ENCODE data around the gene SLC26A2.

The SLC26A2 gene
- long read RNA-seq, donor 1, full-length matches to known transcripts: 1 of 1 reads
- long read RNA-seq, donor 1, partial matches to known transcripts: 0 of 1 reads
- long read RNA-seq, donor 1, other reads (novel, unspliced or antisense): 0 of 1 reads
- long read RNA-seq, donor 2, full-length matches to known transcripts: 2 of 2 reads
- long read RNA-seq, donor 2, partial matches to known transcripts: 0 of 2 reads
- long read RNA-seq, donor 2, other reads (novel, unspliced or antisense): 0 of 2 reads
- long read RNA-seq, donor 3, full-length matches to known transcripts: 2 of 2 reads
- long read RNA-seq, donor 3, partial matches to known transcripts: 0 of 2 reads
- long read RNA-seq, donor 3, other reads (novel, unspliced or antisense): 0 of 2 reads
- long read RNA-seq, donor 4, full-length matches to known transcripts: 1 of 1 reads
- long read RNA-seq, donor 4, partial matches to known transcripts: 0 of 1 reads
- long read RNA-seq, donor 4, other reads (novel, unspliced or antisense): 0 of 1 reads
- long read RNA-seq, donor 5, full-length matches to known transcripts: 3 of 3 reads
- long read RNA-seq, donor 5, partial matches to known transcripts: 0 of 3 reads
- long read RNA-seq, donor 5, other reads (novel, unspliced or antisense): 0 of 3 reads
- long read RNA-seq, donor 6, full-length matches to known transcripts: 1 of 1 reads
- long read RNA-seq, donor 6, partial matches to known transcripts: 0 of 1 reads
- long read RNA-seq, donor 6, other reads (novel, unspliced or antisense): 0 of 1 reads
- long read RNA-seq, donor 7, full-length matches to known transcripts: 5 of 5 reads
- long read RNA-seq, donor 7, partial matches to known transcripts: 0 of 5 reads
- long read RNA-seq, donor 7, other reads (novel, unspliced or antisense): 0 of 5 reads
- long read RNA-seq, donor 8, full-length matches to known transcripts: 3 of 3 reads
- long read RNA-seq, donor 8, partial matches to known transcripts: 0 of 3 reads
- long read RNA-seq, donor 8, other reads (novel, unspliced or antisense): 0 of 3 reads

DNA sequence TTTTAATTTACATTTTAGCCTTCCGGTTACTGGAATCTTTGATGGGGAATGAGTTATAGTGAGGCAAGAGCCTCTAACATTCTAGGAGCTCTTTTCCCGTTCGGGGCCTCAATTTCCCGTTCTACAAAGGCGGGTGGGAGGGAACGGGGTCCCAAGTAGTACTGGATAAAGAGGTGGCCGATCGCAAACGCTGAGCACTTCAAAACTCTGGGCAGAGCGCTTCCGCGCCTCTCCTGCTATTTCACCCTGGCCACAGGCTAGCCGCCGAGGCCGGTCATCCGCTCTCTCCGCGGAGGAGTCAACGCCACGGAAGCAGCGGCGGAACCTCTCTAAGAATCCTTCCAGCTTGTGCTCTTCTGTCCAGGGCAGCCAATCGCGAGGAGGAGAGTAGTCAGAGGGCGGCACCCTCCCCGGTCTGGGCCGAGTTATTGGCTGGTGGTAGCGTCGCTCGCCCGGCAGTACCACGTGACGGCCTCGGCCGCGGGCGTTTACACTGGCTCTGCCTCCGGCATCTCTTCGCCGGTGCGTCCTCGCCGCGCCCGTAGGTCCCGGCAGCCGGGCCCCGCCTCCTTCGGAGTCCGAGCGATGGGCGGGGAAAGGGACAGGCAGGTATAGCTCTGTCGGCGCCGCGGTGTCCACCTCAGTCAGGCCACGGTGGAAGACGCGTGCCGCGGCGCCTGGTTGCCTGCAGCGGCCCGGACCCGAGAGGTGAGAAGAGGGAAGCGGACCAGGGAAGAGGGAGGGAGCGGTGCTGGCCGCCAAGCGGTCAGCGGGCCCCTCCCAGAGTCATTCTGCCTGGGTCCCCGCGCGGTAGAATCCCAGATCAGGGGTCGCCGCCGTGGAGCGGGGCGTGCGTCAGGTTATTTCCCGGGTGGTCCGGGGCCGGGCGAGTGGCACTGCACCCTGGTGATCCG lies at the start of gene SLC26A2:
Gene SLC26A2, plus strand, starts transcription at position 487 of the 914 bp plus-strand sequence. CDS start 16,895 bp downstream, outside the sequence.
- DNase-seq: peak; percentile 98

DNA sequence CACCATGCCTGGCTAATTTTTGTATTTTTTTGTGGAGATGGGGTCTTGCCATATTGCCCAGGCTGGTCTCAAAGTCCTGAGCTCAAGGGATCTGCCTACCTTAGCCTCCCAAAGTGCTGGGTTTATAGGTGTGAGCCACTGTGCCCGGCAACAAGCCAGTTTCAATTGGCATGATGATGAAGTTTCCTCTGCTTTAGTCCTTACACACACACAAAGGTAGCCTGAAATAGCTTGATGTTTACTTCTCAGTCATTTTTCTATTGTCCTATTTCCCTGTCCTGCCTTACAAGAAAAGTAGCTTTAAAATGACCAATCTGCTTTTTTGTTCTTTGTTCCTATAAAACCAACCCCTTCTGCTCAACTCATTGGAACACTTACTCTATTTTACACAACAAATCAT lies 49.5 kb upstream of the SLC26A2 start:
- no peak for DNase-seq

DNA sequence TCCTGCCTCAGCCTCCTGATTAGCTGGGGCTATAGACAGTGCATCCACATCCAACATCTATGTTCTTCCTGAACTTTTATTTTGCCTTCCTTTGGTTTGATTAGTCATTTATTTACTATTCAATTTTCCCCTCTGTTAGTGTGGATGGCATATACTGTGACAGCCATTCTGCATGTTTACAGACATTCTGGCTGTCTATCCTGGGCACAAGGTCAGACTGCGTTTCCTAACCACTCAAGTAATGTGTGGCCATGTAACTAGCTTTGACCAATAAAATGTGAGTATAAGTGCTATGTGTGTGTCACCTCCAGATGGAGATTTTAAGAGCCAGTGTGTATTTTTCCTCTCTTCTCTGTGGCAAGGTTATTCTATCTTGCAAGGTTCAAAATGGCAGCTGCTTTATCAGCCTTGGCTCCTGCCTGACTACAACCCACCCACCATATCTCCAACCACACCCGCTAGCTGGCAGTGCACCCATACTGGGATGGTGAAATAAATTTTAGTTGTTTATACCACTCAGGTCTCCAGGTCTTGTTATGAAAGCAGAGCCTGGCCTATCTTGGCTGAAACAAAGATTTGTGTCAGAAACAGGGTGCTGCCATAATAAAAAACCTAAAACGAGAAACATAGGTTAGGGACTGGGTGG lies 48.2 kb upstream of the SLC26A2 start:
- DNase-seq: no peak

GRCh38 chr5:149913436-149914419 lies 46.8 kb upstream of the SLC26A2 start:
- no peak for DNase-seq

DNA sequence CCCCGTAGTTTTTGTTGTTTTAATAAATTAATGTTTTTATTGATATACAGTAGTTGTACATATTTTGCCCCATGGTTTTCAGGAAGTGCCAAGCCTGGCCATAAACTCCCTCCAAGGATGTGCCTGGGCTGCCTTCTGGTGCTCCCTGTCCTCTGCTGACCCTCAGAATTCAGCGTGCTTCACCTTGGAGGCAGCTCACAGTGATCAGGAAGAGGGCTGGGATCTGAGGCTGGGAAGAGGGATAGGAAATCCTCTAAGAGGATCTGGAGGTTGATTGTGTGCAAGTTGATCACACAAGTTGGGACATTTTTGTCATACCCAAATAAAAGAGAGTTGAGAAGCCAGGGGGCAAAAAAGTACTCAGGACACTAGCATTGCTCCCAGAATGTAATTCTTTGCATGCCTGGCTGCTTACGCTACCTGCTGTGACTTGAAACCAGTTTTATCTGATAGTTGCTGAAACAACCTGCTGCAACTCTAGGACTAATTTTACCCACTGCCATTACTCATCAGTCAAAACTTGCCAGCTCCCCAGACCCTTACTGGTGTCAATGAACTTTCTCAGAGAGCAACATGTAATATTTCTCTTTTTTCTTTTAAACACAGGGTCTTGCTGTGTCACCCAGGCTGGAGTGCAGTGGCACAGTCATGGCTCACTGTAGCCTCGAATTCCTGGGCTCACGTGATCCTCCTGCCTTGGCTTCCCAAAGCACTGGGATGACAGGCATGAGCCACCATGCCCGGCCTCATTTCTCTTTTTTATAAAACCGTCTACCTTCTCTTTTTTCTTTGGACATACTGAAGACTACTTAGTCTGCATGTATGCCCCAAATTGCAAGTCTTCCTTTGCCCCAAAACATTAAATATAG lies 44.9 kb upstream of the SLC26A2 start:
- DNase-seq: no peak

DNA sequence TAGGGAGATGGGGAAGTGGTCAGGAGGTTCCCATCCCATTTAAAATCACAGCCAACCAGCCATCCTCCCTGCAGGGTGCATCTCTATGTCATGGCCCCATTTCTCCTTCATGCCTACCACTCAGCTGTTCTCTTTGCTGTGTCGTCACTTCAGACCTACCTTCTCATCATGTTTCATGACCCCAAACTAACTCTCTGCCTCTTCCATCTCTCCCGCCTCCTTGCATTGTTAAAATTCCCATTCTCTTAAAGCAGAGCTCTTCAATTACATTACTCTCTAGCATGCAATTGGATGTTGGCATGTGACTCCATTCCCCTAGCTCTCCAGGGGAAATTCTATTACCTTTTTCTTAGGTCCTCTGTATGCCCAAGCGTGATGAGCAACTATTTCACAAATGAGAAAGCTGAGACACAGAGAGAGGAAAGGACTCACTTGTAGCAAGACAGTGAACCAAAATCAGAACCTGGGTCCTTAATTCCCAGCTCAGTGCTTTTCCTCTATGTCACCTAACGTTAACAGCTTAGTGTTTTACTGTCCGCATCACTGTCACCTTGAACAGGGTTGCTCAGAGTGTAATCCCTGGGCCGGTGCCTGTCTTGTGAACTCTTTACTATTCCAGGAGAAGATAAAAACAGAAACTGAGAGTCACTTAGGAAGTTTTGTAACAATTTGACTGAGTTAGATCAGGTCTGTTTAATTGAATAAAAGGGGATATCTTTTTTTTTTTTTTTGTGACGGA lies 44.1 kb upstream of the SLC26A2 start:
- no peak for DNase-seq

GRCh38 chr5:149917073-149917676 lies 43.4 kb upstream of the SLC26A2 start:
- no peak for DNase-seq

- no peak for DNase-seq
Measured at GRCh38 chr5:149921597-149921996, 39.0 kb upstream of the SLC26A2 start.

- no peak for DNase-seq
Measured at GRCh38 chr5:149922950-149923349, 37.6 kb upstream of the SLC26A2 start.

DNA sequence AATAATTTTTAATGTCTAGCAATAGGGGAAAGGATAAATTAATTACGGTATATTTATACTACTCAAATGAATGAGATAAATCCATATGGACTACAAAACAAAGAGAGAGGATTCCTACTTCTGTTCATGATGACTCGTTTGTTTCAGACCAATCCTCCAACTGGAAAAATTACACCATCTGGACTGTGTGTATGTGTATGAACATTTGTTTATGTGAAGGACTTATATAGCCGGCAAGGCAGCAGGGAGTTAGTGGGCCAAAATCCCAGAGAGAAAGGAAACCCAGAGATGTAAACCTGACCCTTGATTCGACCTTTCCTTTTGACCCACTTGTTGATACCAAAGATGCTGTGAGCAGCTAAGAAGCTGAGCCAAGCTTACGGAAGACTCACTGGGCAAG lies 36.1 kb upstream of the SLC26A2 start:
- no peak for DNase-seq

- no peak for DNase-seq
Measured at GRCh38 chr5:149930043-149930748, 30.4 kb upstream of the SLC26A2 start.

- DNase-seq: no peak
Measured at GRCh38 chr5:149930749-149931574, 29.6 kb upstream of the SLC26A2 start.

DNA sequence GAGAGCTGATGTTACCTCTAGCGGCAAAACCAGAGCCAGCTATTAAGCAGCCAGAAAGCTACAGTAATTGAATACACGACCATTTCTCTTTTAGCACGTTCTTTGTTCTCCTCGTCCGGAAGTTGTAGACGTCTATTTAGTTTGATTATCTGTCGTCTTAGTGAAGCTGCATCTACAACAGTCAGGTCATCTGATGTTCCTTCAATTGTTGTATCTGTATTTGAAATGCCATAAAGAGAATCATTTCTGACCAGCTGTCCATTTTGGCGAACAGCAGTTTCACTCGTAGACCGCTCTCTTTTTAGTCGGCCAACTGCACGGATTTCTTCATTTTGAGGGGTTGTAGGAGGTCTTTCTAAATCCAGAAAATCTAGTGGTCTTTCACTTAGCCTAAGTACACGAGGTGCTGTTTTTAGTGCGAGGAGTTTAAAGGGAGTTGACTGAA lies 28.5 kb upstream of the SLC26A2 start:
- no peak for DNase-seq

DNA sequence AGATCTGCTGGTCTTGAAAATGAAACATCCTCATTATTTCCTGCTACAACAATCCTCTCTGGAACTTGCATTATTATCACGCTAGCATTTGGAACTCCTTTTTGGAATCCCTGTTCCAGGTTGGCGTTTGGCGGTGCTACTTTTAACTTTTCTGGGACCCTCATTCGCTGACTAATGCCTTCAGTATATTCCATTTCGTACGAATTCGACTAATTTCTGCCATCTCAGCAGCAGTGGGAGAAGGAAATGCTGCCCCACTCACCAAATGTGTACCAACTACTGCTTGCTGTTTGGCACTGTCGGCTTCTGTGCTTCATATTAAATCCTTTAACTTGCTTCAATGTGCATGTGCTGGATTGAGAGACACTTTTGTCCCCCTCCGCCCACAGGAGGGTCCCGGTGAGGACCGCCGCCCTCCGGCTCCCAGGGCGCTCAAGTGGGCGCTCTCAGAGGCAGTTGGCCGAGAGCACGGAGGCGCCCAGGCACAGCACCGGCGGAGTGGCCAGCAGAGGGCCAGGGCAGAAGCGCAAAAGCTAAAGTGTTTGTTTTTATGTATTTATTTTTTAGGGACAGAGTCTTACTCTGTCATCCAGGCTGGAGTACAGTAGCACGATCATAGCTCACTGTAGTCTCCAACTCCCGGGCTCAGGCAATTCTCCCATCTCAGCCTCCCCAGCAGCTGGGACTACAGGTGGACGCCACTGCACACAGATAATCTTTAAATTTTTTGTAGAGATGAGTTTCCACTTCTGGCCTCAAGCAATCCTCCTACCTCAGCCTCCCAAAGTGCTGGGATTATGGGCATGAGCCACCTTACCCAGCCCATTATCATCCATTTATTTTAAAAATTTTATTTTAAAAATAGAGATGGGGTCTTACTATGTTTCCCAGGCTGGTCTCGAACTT lies 27.9 kb upstream of the SLC26A2 start:
- no peak for DNase-seq

DNA sequence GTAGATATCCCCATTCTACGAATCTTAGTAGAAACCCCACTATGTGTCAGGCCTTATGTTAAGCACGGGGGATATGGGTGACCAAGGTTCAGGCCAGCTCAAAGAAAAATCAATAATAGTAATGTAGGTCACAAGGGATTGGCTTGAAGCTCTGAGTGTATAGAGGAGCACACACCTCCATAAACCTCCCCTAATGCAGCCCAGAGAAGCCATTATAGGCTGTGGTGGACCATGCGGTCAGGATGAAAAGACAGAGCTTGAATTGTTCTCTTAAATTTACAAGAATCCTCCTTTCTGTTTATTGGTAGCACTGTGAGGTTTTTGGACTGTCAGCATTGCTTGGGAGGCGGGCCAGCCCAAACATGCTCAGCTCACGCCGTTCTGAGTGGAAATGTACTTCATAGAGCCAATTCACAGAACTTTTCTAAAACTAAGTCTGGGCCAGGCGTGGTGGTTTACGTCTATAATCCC lies 25.1 kb upstream of the SLC26A2 start:
- no peak for DNase-seq

Measured in right kidney (tissue), 9 donors.